ENCODE measurements around the gene PIWIL4.

Gene PIWIL4

DNA sequence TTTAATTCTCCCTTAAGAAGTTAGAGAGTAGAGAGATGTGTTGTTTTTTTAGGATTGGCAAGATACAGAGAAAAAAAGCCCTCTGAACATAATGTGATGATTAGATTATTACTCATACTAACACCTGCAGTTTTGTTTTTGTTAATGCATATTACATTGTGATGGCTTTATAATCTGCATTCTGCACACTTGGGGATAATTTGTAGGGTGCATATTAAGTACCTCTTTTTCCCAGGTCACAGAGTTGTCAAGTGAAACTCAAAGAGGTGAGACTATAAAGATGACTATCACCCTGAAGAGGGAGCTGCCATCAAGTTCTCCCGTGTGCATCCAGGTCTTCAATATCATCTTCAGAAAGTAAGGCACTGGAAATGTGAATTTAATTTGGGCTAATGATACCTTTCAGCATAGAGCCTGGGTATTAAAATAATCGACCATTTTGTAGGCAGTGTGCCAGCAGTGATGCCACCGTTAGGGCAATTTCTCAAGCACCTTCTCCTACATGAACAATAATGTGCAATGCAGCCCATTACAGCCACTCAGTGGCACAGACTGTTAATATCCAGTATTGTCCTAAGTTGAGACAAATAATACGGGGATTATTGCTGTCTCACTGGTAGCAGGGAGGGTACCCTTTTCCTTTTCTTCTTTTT lies 16.2 kb downstream of the PIWIL4 start:
- DNase-seq (ENCODE audit: low read depth in 2 of 2): no peak
- H3K4me3 ChIP-seq (replicated peaks in 1 of 2; ENCODE audit: low read depth in 2 of 2, low read length in 2 of 2): no peak overlapping the region
- no peak for TF ChIP-seq CTCF (IDR thresholded peaks at IDR 0.05; ENCODE audit: low read depth, low read length)

DNA sequence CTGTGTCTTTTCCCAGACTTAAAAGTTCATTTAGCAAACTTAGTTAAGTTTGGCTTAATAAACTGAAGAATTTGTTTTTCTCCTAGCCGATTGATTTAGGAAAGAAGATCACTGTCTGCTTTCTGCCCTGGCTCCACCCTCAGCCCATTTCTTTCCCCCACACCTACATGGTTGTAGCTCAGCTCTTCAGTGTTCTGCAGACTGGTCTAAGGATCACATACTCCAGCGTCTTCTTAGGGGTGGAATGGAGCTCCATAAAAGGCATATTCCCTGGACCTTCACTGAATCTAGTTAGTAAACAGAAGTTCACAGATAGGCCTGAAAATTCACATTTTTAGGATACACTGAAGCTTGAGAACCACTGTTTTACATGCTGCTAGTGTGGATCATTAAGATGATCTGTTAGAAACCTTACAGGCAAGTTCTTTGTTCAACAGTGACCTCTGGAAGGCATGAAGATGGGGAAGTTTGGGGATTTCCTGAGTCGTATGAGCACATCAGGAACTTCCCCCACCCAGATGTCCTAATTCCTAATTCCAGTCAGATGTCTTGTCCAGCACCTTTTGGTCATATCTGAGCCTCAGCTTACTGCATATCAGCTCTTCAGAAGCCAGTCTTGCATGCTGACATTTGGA lies 16.8 kb downstream of the PIWIL4 start:
- no peak for TF ChIP-seq CTCF (IDR thresholded peaks at IDR 0.05; ENCODE audit: low read depth, low read length)
- H3K4me3 ChIP-seq (replicated peaks in 1 of 2; ENCODE audit: low read depth in 2 of 2, low read length in 2 of 2): no peak overlapping the region
- DNase-seq (ENCODE audit: low read depth in 2 of 2): peak in 1 of 2 donors; percentile 74

GRCh38 chr11:94584978-94585377 lies 17.8 kb downstream of the PIWIL4 start:
- no peak for DNase-seq (ENCODE audit: low read depth in 2 of 2)
- no peak overlapping the region for H3K4me3 ChIP-seq (replicated peaks in 1 of 2; ENCODE audit: low read depth in 2 of 2, low read length in 2 of 2)
- TF ChIP-seq CTCF (IDR thresholded peaks at IDR 0.05; ENCODE audit: low read depth, low read length): no peak

GRCh38 chr11:94585399-94585798 lies 18.2 kb downstream of the PIWIL4 start:
- no peak for TF ChIP-seq CTCF (IDR thresholded peaks at IDR 0.05; ENCODE audit: low read depth, low read length)
- DNase-seq (ENCODE audit: low read depth in 2 of 2): no peak
- no peak overlapping the region for H3K4me3 ChIP-seq (replicated peaks in 1 of 2; ENCODE audit: low read depth in 2 of 2, low read length in 2 of 2)

DNA sequence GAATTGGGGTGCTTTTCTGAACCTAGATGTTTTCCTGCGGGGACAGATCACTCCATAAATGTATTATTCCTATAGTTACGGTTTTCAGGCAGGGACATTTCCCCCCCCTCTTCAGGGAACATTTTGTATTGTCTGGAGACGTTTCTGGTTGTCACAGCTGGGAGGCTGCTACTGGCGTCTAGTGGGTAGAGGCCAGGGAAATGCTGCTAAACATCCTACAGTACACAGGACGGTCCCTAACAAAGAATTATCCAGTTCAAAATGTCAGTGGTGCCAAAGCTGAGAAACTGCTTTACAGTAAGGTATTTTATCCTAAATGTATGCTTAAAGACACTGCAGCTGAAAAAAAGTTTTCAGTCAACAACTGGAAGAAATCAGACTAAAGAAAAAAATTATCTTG lies 19.4 kb downstream of the PIWIL4 start:
- no peak for DNase-seq (ENCODE audit: low read depth in 2 of 2)
- no peak for TF ChIP-seq CTCF (IDR thresholded peaks at IDR 0.05; ENCODE audit: low read depth, low read length)
- H3K4me3 ChIP-seq (replicated peaks in 1 of 2; ENCODE audit: low read depth in 2 of 2, low read length in 2 of 2): no peak overlapping the region

DNA sequence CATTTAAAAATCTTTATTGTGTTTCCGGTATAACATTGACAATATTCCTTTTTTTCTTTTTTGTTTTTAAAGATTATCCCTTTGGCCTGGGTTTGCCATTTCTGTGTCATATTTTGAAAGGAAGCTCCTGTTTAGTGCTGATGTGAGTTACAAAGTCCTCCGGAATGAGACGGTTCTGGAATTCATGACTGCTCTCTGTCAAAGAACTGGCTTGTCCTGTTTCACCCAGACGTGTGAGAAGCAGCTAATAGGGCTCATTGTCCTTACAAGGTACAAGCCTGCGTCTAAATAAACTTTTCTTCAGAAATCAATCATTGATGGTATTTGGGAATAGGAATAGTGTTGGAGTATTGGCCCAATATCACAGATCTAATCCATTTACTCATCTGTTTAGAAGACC lies 19.8 kb downstream of the PIWIL4 start:
- DNase-seq (ENCODE audit: low read depth in 2 of 2): no peak
- no peak for TF ChIP-seq CTCF (IDR thresholded peaks at IDR 0.05; ENCODE audit: low read depth, low read length)
- H3K4me3 ChIP-seq (replicated peaks in 1 of 2; ENCODE audit: low read depth in 2 of 2, low read length in 2 of 2): no peak overlapping the region

Data from cardiac fibroblast (primary cell).